ENCODE results near the gene PEX6.

The PEX6 gene, protein sequence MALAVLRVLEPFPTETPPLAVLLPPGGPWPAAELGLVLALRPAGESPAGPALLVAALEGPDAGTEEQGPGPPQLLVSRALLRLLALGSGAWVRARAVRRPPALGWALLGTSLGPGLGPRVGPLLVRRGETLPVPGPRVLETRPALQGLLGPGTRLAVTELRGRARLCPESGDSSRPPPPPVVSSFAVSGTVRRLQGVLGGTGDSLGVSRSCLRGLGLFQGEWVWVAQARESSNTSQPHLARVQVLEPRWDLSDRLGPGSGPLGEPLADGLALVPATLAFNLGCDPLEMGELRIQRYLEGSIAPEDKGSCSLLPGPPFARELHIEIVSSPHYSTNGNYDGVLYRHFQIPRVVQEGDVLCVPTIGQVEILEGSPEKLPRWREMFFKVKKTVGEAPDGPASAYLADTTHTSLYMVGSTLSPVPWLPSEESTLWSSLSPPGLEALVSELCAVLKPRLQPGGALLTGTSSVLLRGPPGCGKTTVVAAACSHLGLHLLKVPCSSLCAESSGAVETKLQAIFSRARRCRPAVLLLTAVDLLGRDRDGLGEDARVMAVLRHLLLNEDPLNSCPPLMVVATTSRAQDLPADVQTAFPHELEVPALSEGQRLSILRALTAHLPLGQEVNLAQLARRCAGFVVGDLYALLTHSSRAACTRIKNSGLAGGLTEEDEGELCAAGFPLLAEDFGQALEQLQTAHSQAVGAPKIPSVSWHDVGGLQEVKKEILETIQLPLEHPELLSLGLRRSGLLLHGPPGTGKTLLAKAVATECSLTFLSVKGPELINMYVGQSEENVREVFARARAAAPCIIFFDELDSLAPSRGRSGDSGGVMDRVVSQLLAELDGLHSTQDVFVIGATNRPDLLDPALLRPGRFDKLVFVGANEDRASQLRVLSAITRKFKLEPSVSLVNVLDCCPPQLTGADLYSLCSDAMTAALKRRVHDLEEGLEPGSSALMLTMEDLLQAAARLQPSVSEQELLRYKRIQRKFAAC

DNA sequence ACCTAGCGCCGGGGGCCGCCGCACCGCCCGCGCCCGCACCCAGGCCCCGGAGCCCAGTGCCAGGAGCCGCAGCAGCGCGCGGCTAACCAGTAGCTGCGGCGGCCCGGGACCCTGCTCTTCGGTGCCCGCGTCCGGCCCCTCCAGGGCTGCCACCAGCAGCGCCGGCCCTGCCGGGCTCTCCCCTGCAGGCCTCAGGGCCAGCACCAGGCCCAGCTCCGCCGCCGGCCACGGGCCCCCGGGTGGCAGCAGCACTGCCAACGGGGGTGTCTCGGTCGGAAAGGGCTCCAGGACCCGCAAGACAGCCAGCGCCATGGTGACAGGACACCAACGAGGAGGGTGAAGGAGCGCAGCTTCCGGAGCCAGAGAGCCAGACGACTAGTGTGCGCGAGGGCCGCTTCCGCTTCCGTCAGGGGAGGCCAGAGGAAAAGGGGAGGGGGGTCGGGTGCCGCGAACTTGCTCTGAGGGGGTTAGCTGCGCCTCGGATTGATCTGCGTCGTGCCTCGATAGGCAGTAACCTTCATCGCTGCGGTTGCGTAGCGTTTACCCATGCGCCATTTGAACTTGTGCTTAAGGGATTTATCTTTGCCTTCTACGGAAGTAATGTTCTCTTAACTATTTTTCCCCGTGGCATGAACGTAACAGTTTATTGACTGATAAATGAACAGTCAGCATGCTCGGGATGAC is at the start of gene PEX6:
TSS of gene PEX6 (minus strand) at position 343 of the 684 bp plus-strand sequence. CDS start at position 312, 31 bp downstream.
- peak; percentile 84 for DNase-seq

DNA sequence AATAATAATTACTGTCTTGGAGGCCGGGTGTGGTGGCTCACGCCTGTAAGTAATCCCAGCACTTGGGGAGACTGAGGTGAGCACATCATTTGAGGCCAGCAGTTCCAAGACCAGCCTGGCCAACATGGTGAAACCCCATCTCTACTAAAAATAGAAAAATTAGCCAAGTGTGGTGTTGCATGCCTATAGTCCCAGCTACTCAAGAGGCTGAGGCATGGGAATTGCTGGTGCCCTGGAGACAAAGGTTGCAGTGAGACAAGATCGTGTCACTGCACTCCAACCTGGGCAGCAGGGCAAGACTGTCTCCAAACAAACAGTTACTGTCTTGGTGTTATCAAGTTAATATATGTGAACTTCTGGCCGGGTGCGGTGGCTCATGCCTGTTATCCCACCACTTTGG is 47.4 kb upstream of the PEX6 start:
- DNase-seq = no peak

DNA sequence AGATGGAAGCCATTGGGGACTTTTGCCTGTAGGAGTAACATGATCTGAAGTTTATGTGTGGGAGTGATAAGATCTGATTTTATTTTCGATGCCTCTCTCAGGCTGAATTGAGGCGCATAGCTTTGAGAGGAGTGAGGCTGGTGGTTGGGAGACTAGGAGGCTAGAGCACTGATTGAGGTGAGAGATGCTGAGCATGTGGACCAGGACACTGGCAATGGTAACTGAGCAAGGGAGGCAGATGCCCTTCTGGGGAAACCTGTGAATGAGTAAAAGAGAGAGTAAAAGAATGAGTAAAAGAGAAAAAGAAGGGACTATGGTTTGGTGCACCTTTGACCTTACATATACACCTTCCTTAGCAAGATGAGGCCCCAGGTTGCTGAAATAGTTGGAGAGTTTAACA is 45.5 kb upstream of the PEX6 start:
- DNase-seq = no peak

DNA sequence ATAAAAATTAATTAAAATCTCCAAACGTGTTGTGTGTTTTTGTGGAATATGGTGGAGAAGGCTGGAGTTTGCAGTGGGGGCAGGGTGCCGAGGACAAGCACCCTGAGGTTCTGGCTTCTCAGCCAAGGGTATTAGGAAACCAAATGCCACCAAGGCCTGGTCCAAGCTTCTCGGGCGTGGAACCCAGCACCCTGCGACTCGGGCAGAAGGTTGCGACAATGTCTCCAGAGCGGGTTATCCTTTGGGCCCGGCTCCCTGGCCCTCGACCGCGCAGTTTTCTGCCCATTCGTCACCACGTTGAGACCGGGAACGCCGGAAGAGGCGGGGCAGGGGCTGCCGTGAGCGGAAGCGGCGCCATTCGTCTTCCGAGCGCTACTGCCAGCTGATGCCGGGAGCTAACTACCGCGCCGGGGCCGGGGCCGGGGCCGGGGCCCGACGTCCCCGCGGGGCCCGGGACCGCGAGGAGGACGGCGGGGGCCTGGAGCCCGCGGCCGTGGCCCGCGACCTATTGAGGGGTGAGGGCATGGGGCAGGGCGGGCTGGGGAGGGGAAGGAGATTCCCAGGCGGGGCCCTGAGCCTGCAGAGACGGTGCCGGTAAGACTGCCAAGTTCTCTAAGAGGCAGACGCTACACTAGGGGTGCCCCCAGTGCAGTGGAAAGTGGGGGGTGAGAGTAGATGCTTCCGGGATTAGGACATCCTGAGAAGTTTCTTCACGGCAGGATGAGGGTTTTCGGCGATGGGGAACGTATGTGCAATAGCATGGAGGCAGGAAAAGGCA is 42.5 kb upstream of the PEX6 start, which contains the start of gene RRP36:
TSS of gene RRP36 (plus strand) at position 354 of the 778 bp plus-strand sequence. CDS start at position 386, 32 bp downstream.
- peak; percentile 40 for DNase-seq

GRCh38 chr6:43020847-43021246 is 41.9 kb upstream of the PEX6 start:
- DNase-seq = no peak

DNA sequence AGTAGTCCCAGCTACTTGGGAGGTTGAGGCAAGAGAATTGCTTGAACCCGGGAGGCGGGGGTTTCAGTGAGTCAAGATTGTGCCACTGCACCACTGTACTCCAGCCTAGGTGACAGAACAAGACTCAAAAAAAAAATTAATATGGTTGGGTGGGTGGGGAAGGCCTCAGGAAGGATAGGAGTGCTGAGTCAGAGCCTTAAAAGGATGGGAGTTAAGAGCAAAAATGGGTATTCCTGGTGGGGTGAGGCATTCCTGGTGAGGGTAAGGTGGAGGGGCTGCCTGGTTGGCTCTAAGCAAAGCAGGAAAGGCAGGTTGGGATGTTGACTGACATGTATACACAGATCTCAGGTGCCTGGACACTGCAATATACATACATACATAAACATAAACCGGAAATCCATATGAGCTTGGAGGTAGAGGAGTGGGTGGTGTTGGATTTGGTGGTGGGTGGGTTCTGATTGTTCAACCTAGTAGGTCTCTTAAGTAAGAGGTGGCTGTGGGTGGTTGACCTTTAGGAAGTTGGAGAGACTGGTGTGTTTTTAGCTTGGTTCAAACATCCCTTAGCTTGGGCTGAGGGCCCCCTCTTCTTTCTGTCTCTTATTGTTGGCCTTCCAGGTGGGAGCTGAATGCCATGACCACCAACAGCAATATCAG is 41.2 kb upstream of the PEX6 start:
- no peak for DNase-seq

DNA sequence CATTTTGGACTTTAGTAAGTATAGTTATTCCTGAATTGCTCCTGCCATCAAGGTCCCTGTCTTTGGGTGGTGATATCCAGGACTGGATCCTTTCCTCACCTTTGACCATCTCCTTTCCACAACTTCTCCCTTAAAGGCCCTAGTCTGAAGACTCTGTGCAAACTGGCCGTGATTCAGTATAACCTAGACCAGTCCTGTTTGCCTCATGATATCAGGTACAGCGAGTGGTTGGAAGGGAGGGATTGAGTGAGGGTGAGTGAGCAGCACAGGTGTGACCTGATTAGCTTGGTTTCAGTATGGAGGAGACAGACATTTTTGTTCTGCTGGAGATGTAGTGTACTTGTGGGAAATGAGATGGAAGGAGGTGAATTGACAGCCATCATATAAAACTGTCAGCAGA is 40.2 kb upstream of the PEX6 start:
- no peak for DNase-seq

- no peak for DNase-seq
These were observed 38.0 kb upstream of the PEX6 start for GRCh38 chr6:43016943-43017334.

DNA sequence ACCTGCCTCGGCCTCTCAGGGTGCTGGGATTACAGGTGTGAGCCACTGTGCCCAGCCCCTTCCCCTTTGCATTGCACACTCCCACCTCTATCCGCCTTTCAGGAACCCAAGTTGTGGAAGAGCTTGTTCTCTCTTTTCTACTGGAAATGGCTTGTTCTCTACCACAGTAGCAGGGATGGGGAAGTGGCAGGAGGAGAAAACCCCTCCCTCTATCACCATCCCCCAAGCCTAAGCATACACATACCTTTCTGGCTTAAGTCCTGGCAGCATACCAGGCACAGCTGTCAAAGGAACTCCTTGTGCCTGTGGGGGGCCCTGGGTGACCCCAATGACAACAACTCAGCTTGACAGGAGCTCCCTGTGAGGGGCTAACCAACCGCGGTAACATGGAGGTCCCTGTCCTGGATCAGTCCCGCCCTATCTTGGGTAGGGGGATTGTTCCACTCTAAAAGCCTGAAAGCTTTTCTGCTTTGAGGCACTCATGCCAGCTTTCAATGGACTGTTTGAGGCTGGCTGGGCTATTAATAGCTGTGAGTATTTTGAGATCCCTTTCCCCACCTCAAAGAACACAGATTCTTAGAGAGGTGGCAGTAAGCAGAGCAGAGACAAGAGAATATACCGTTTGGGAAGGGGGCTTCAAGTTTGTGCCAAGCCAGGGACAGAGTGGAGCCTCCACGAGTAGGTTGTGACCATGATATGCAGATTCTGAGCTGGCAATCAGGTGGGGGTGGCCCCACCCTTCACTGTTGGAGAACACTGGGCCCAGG is 37.4 kb upstream of the PEX6 start:
- no peak for DNase-seq

- DNase-seq = no peak
These were observed 35.5 kb upstream of the PEX6 start for GRCh38 chr6:43014434-43014909.

DNA sequence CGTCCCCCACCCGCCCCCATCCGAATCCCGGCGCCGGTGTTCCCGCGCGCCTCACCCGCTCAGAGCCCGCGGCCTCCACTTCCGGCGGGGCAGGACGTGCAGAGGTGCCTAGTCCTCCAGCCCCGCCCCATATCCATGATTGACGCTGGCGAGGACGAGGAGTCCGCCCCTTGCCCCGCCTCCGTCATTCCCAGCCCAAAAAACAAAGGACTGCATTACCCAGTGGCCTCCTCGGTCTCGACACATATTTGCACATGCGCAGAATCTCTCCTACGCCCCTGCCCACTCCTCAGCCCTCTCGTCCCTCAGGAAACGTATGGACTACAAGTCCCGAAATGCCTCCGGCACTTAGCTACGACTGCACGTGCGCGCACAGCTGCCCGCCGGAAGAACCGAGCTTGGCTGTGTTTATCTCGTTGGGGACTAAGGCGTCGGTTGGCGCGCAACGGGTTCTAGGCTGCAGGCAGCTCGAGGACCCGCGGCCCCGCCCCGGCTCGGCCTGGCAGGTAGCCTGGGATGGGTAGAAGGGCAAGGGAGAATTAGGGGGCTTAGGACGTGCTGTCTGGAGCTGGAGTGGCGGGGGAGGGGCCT is 35.0 kb upstream of the PEX6 start, which contains the start of the genes KLHDC3 and MEA1:
TSS of gene KLHDC3 (plus strand) at position 407 of the 591 bp plus-strand sequence. CDS start 2,944 bp downstream, outside the sequence.
TSS of gene MEA1 (minus strand) at position 104 of the 591 bp plus-strand sequence. CDS start 133 bp downstream, outside the sequence.
- peak; percentile 99 for DNase-seq

DNA sequence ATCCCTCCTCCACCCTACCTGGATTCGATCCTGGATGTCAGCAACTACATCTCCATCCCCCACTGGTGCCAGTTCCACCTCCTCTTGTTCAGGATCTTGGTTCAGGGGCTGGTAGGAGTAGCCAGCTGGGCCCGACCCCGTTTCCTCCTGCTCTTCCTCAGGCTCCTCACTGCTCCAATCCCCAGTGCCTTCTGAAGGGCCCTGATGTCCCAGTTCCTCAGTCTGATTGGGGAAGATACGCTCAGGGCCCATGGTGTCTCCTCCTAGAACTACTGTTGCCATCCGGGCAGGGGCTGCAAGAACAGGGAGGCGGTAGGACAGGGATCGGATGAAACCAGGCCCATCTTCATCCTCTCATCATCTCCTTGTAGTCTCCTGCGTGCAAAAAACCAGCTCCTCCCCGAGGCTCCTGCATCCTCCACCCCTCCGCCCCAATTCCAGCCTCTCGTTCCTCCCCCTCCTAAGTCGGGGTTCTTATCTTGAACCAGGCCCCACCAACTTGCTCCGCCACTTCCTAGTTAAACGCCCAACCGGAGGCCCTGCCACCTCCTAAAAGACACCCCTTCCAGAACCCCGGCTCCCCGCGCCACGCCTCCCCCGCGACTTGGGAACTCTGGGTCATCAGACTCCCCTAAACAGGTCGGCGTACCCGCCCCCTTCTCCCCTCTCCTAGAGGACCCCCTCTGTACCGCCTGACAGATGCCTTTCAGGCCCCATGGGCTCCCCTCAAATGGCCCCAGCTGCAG is 34.3 kb upstream of the PEX6 start:
- DNase-seq = no peak

DNA sequence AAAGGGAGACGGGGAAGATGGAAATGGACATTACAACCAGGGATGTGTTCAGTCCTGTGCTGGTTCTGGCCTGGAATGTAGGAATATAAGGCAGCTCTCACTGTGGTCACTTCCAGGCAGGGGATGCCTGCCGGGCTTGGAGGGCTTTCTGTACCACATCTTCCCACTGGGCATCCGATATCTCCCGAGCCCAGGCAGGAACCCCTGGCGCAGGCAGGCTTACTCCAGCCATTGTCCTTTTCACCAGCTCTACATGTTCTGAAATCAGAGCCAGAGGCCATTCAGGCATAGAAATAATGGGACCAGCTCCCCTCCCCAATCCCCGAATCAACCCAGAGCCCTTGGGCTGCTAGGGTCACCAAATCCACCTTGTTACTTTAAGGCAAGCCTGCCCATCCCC is 33.4 kb upstream of the PEX6 start:
- DNase-seq = no peak

GRCh38 chr6:43011207-43011606 is 32.2 kb upstream of the PEX6 start:
- no peak for DNase-seq

DNA sequence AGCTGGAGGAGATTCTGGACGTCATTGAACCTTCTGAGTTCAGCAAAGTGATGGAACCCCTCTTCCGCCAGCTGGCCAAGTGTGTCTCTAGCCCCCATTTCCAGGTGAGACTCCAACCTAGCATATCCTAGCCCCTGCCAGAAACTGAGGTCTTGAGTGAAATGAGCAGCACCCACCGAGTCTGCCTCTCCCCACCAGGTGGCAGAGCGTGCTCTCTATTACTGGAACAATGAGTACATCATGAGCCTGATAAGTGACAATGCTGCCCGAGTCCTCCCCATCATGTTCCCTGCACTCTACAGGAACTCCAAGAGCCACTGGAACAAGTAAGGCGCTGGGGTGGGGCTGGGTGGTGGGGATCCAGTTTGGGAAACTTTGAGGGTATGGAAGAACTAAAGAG is 30.1 kb upstream of the PEX6 start:
- no peak for DNase-seq

GRCh38 chr6:43007126-43007525 is 28.1 kb upstream of the PEX6 start:
- DNase-seq = no peak

- no peak for DNase-seq
These were observed 27.3 kb upstream of the PEX6 start for GRCh38 chr6:43006251-43006650.

GRCh38 chr6:43005844-43006243 is 26.9 kb upstream of the PEX6 start:
- no peak for DNase-seq

- no peak for DNase-seq
These were observed 22.9 kb upstream of the PEX6 start for GRCh38 chr6:43001843-43002242.
